Psoas muscle (tissue), 8 donors: ENCODE measurements around the gene CNIH1. TPM values are rescaled to one million over a fixed set of nuclear protein-coding genes. Genes with fewer than 3 reads are reported as not detected.
"Not testable (repeated sequence)": the region's sequence is repeated elsewhere in the genome, so short reads cannot be mapped to it uniquely, and the experiment has no call there.

Experiments
- ATAC-seq, 4 donors: fragments of 200-7000 bp; cut with Tn5 transposase; one replicate each; pipeline ENCODE4 v1.9.1; 2020; ENCODE audit warnings: moderate library complexity in 3 of 4, mild to moderate bottlenecking in 2 of 4
- DNase-seq, 2 donors: peaks; one replicate each; pipeline ENCODE4 v3.0.0-alpha.2; 2020
- H3K27ac ChIP-seq: fragments of 200-600 bp; one replicate; pipeline ENCODE4 v1.8.0; 2022
- H3K27me3 ChIP-seq, 3 donors: fragments of 200-600 bp in 1 of 3; one replicate each; pipeline versions ENCODE4 v1.6.1 to v1.8.0; 2013 to 2022; ENCODE audit warnings: low read length in 2 of 3, mild to moderate bottlenecking in 2 of 3, moderate library complexity in 1 of 3; ENCODE audit not compliant: insufficient read depth in 3 of 3
- H3K36me3 ChIP-seq, 2 donors: fragments of 200-600 bp in 1 of 2; one replicate each; pipeline versions ENCODE4 v1.6.1 to v1.8.0; 2013 to 2022; ENCODE audit warnings: low read depth in 1 of 2, mild to moderate bottlenecking in 1 of 2, moderate library complexity in 1 of 2; ENCODE audit not compliant: insufficient read depth in 1 of 2
- H3K4me1 ChIP-seq: fragments of 200-600 bp; one replicate; pipeline ENCODE4 v1.8.0; 2022
- H3K4me3 ChIP-seq: fragments of 200-600 bp; one replicate; pipeline ENCODE4 v1.8.0; 2022; ENCODE audit warnings: mild to moderate bottlenecking
- H3K9me3 ChIP-seq: fragments of 200-600 bp; one replicate; pipeline ENCODE4 v1.8.0; 2022
- WGBS, 3 donors: extraction: QIAGEN DNeasy Blood & Tissue Kit; methylation state at CpG; one replicate each; pipeline versions ENCODE4 v1.1.6 to v1.1.7; 2013; 5-methylcytosine and 5-hydroxymethylcytosine counted together
- intact Hi-C, 2 donors: fragments of 100-400 bp; cut with DNase I; formaldehyde crosslinking; loops; one replicate each; pipeline versions ENCODE4 v1.11.0 to v1.14.2; 2022
- polyA plus RNA-seq, 3 donors: library from polyadenylated mRNA; stranded (reverse); fragments of 200-250 nt; gene quantifications; one replicate each; pipeline ENCODE4 v1.2.3, GENCODE V29; 2013
- total RNA-seq, 4 donors: library from RNA; stranded (reverse); fragmentation: NEBNext Ultra II Directional in 2 of 4; extraction: Animal tissue kit (Norgen Biotek cat#: 25700) in 2 of 4; gene quantifications; one replicate each; pipeline versions ENCODE4 v1.2.1 to v1.2.4, GENCODE V29; 2021 to 2023
- TF ChIP-seq, protein P1 (sequence below): fragments of 200-600 bp; IDR thresholded peaks from one replicate; pipeline ENCODE4 v1.8.0; 2022; ENCODE audit warnings: antibody characterized with exemption
- donor health status: healthy with polysubstance abuse.
- donor health status: DM: no; HTN: no; CAD: no; lungs with moderate emphysema.
- donor health status: Bipolar disorder and iron deficiency.
- donor health status: healthy.
- donor health status: DM: yes; HTN: yes; CAD: no.
- donor health status: DM: no; HTN: no; CAD: no.
- donor health status: DM: no; HTN: no; CAD: no.
- donor health status: DM: yes; HTN: yes; CAD: no.

CNIH1 gene
- total and polyA plus RNA-seq, 7 donors = 57.8 to 172 (median 79.0) TPM

- DNase-seq (no peak), ATAC-seq (no peak)
- Histone ChIP-seq H3K36me3 (peaks cover 0 to 7% of the 10 kb centered on the region in 2 donors), H3K27me3 (no peaks in the 10 kb centered on the region), H3K9me3 (no peaks in the 10 kb centered on the region), H3K27ac (peak overlapping the region; percentile 91), H3K4me1 (peaks cover 19% of the 10 kb centered on the region), H3K4me3 (peak overlapping the region; percentile 85)
- TF ChIP-seq, protein P1, sequence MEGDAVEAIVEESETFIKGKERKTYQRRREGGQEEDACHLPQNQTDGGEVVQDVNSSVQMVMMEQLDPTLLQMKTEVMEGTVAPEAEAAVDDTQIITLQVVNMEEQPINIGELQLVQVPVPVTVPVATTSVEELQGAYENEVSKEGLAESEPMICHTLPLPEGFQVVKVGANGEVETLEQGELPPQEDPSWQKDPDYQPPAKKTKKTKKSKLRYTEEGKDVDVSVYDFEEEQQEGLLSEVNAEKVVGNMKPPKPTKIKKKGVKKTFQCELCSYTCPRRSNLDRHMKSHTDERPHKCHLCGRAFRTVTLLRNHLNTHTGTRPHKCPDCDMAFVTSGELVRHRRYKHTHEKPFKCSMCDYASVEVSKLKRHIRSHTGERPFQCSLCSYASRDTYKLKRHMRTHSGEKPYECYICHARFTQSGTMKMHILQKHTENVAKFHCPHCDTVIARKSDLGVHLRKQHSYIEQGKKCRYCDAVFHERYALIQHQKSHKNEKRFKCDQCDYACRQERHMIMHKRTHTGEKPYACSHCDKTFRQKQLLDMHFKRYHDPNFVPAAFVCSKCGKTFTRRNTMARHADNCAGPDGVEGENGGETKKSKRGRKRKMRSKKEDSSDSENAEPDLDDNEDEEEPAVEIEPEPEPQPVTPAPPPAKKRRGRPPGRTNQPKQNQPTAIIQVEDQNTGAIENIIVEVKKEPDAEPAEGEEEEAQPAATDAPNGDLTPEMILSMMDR = no peak
- intact Hi-C loops = loop anchor here (5.0 kb wide), 2 partner anchors 42 to 43 kb away; partner anchors contain the start of gene CDKN3 (in 2 of the 2)
- WGBS, 3 donors = 61 to 69% (median 68%) methylated on average over 7 of the region's 7 CpGs
Observed at GRCh38 chr14:54440037-54440436, 1.1 kb downstream of the CNIH1 start.

GRCh38 chr14:54438703-54439102, 2.5 kb downstream of the CNIH1 start:
- H3K36me3 ChIP-seq = peaks cover 0 to 7% of the 10 kb centered on the region in 2 donors
- no peak overlapping the region for H3K4me3 ChIP-seq
- ATAC-seq = no peak
- no peak for DNase-seq
- peaks cover 24% of the 10 kb centered on the region for H3K4me1 ChIP-seq
- H3K27me3 ChIP-seq = no peaks in the 10 kb centered on the region
- TF ChIP-seq, protein P1 = no peak
- WGBS, 3 donors = 78 to 89% (median 79%) methylated on average over 4 of the region's 4 CpGs
- no peak overlapping the region for H3K27ac ChIP-seq
- intact Hi-C loops = no loop called here
- H3K9me3 ChIP-seq = no peaks in the 10 kb centered on the region

- ATAC-seq, H3K4me3 ChIP-seq, intact Hi-C loops, H3K27ac ChIP-seq, H3K27me3 ChIP-seq, H3K9me3 ChIP-seq, H3K36me3 ChIP-seq, DNase-seq: not testable (repeated sequence)
- H3K4me1 ChIP-seq = peaks cover 24% of the 10 kb centered on the region
- WGBS, 3 donors = 94 to 95% (median 94%) methylated on average over 4 of the region's 4 CpGs
Observed at GRCh38 chr14:54437954-54438353, 3.2 kb downstream of the CNIH1 start.

DNA sequence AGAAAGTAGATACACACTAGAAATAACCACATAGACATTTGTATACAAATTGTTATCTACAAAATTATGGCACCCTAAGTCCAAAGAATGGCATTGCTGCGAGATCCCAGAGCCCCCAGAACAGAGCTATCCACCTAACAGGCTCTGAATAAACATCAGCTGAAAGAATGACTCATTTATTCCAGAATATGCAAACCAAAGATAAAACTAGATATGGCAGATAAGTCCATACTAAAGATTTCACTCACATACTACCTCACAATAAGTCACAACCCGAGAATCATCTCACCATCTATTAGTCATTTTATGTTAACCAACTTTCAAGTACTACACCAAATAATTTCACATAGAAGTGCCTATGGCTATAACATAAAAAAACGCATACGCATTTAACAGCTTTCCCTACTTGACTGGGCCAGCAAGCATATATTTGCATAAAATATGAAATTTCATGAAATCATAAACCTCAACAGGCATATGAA, 5.6 kb downstream of the CNIH1 start:
- 91 to 95% (median 92%) methylated on average over 4 of the region's 4 CpGs for WGBS, 3 donors
- H3K4me1 ChIP-seq = peaks cover 24% of the 10 kb centered on the region
- no peak for ATAC-seq

GRCh38 chr14:54428527-54428926, 12.6 kb downstream of the CNIH1 start:
- H3K27me3 ChIP-seq = no peaks in the 10 kb centered on the region
- H3K36me3 ChIP-seq = peaks cover 3 to 68% of the 10 kb centered on the region in 2 donors
- H3K9me3 ChIP-seq = no peaks in the 10 kb centered on the region
- intact Hi-C loops = no loop called here
- TF ChIP-seq, protein P1 = no peak
- DNase-seq (no peak), ATAC-seq (no peak)
- no peaks in the 10 kb centered on the region for H3K4me1 ChIP-seq
- no peak overlapping the region for H3K4me3 ChIP-seq
- WGBS, 3 donors = 93 to 96% (median 94%) methylated on average over 2 of the region's 2 CpGs
- no peak overlapping the region for H3K27ac ChIP-seq

More for the DNA sequence above, 5.6 kb downstream of the CNIH1 start:
- intact Hi-C loops = no loop called here
- Histone ChIP-seq H3K27me3 (no peaks in the 10 kb centered on the region), H3K4me3 (no peak overlapping the region), H3K36me3 (peaks cover 0 to 17% of the 10 kb centered on the region in 2 donors), H3K27ac (no peak overlapping the region), H3K9me3 (no peaks in the 10 kb centered on the region)
- no peak for DNase-seq
- TF ChIP-seq, protein P1 = no peak
